HG03103 (cell line): Measurements from ENCODE around the gene BFSP2.
"Not testable (repeated sequence)": the region's sequence is repeated elsewhere in the genome, so short reads cannot be mapped to it uniquely, and the experiment has no call there.

Experiments used
- ATAC-seq: cut with Tn5 transposase; IDR thresholded peaks from one replicate; pipeline ENCODE4 v1.9.1; 2021; ENCODE audit warnings: low read depth; ENCODE audit not compliant: unreplicated experiment

The BFSP2 gene

DNA sequence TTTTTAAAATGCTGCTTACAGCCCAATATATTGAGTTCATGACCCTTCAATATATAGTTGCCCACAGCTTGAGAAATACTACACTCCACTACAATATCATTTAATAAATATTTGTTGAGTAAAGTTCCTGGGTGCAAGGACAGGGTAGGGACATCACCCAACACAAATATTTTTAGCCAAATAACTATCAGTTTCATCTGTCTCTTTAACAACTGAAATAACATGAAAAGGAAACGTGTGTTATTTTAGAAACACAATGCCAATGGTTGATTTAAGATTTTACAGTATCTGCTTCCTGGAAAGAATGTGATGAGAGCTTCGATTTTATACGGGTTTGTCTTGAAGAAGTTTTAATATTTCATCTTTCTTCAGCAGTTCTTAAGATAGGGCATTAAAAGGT lies 106.0 kb downstream of the BFSP2 start:
- ATAC-seq = peak; percentile 31

DNA sequence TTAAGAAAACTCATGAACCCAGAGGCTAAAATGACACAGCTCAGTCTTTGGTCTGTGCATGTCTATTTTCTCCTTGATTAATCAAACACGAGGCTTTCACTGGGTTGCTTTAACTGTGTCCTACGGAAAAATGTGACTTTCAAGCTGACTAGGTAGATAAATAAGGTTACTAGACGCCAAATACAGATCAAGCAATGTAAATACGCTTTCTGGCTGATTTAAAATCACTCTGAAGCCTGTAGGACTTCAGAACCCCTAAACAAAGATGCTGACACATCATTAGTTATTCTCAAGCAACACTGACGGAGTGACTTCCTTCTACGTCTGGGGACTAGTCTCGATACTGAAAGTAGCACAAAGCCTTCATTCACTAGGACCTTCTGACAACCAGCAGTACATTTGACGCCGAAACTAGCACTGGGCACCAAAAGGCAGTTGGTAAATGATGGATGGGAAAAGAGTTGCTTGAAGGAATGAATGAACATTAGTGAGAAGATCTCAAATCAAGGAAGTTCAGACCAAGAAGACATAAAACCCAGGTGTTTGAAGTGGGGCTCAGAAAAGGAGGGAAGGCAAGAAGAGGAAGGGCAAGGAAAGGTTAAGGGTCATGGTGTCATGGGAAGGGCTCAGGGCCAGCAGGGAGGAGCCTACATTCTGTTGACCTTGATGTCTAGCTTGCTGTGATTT lies 106.5 kb downstream of the BFSP2 start:
- ATAC-seq = peak; percentile 88

DNA sequence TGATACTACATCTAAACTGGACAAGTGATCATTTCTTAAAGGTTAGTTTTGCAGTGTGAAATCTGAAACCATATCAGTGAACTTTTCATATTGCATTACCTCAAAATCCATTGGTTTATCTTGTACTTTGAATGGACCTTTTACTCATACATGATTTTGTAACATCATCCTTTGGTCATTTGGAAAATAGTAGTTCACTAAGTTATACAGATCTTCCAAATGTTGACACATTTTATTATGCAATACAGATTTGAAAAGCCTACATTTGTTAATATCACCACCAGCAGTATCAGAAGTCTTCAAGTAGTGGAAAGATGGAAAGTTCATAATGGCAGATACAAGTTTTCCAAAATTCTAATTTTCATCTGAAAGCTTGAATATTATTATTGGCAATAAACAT lies 109.6 kb downstream of the BFSP2 start:
- no peak for ATAC-seq

DNA sequence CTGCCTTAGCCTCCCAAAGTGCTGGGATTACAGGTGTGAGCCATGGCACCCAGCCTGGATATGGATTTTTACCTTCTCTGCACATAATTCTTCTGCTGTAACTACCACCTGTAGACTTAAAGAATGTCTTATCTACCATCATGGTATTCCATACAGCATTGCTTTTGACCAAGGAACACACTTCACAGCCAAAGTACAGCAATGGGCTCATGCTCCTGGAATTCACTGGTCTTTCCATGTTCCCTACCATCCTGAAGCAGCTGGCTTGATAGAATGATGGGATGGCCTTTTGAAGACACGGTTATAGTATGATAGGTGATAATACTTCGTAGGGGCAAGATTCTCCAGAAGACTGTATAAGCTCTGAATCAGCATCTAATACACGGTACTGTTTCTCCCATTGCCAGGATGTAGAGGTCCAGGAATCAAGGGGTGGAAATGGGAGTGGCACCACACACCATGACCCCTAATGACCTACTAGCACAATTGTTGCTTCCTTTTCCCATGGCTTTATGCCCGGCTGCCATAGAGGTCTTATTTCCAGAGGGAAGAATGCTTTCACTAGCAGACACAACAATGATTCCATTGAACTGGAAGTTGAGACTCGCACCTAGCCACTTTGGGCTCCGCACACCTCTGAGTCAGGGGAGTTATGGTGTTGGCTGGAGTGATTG lies 112.7 kb downstream of the BFSP2 start:
- no peak for ATAC-seq

DNA sequence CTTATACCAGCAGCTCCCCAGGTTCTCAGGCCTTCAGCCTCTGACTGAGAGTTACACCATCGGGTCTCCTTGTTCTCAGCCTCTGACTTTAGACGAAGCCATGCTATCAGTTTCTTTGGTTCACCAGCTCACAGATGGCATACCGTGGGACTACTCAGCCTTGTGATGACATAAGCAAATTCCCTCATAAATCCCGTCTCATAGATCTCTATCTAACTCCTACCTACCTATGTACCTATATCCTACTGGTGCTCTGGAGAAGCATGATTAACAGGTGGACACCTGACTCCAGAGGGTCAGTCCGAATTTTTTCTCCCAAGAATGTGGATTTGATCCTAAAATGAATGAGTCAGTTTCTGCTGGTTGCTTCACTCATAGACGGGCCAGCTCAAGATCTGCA lies 114.6 kb downstream of the BFSP2 start:
- no peak for ATAC-seq

DNA sequence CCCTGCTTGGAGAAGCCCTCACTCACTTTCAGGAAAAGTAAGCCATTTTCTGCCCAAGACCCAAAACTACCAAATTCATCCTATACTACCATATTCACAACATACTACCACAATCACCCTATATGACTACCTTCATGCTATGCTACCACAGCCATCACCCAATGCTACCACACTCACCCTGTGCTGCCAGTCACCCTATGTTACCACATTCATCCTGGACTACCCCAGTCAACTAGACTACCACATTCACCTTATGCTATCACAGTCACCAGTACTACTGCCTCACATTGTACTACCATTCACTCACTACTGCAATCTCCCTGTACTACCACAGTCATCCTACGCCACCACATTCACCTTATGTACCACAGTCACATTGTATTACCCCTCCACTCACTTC lies 115.3 kb downstream of the BFSP2 start:
- ATAC-seq = no peak

DNA sequence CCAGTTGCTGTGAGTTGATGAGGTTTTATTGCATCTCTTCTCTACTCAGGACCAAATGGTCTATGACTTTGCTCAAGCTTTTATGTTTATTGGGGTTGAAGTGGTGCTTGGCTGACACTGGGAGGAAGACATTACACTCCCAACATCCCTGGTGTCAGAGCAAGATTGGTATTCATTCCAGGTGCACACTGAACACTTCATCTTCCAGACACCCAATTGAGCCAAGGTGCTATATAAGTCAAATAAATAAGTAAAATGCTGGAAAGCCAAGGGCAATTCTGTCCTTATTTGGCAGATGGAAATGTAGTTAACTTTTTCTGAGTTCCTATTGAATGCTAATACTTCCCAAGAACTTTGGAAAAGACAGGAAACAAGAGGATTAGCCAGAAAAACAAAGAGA lies 120.4 kb downstream of the BFSP2 start:
- no peak for ATAC-seq

DNA sequence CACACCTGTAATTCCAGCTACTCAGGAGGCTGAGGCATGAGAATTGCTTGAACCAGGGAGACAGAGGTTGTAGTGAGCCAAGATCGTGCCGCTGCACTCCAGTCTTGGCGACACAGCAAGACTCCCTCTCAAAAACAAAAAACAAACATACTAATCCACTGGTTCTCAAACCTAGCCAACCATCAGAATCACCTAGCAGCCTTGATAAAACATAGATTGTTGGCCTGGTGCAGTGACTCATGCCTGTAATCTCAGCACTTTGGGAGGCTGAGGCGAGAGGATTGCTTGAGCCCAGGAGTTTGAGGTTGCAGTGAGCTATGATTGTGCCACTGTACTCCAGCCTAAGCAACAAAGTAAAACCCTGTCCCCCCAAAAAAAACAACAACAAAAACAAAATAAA lies 121.1 kb downstream of the BFSP2 start:
- ATAC-seq = not testable (repeated sequence)

DNA sequence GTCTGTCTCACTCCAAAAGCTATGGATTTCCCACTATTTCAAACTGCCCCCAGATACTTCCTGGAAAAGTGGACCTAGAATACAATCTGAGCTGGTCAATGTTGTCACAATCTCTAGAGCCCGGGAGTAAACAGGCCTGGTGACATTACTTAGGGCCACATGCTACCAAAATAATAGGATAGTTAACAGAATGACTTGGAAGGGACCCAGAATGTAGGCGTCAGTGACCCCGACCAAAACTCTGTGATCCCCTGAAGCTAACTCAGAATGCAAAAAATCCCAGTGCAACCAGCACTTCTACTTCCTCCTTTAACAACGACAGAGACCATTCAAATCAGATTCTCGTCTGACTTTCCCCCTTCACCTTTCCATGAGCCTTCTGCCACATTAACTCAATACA lies 122.1 kb downstream of the BFSP2 start:
- no peak for ATAC-seq

DNA sequence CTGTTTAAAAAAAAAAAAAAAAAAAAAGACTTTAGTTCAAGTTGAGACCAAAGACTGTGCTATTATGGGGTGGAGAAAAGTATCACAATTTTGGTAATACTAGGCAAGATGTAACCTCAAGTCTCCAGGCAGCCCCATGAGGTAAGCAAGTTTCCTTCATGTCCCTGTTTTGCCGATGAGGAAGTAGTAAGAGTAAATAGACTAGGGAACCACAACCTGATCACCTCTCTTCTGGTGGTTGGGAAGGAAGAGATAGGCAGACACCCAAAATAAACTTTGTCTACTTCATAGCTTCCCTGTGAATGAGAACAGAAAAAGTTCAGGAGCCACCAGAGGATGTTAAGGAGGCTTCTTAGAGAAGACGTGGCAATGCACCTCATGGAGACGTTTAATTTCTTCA lies 123.9 kb downstream of the BFSP2 start:
- not testable (repeated sequence) for ATAC-seq
